ENCODE measurements around the gene PKN1. TPM values are rescaled to one million over a fixed set of nuclear protein-coding genes. Genes with fewer than 3 reads are reported as not detected.

Gene PKN1
- polyA plus RNA-seq, 1 donor (not counting 4 experiments of a cell fraction or from before 2014, with no cell fraction given): 0.62 TPM

DNA sequence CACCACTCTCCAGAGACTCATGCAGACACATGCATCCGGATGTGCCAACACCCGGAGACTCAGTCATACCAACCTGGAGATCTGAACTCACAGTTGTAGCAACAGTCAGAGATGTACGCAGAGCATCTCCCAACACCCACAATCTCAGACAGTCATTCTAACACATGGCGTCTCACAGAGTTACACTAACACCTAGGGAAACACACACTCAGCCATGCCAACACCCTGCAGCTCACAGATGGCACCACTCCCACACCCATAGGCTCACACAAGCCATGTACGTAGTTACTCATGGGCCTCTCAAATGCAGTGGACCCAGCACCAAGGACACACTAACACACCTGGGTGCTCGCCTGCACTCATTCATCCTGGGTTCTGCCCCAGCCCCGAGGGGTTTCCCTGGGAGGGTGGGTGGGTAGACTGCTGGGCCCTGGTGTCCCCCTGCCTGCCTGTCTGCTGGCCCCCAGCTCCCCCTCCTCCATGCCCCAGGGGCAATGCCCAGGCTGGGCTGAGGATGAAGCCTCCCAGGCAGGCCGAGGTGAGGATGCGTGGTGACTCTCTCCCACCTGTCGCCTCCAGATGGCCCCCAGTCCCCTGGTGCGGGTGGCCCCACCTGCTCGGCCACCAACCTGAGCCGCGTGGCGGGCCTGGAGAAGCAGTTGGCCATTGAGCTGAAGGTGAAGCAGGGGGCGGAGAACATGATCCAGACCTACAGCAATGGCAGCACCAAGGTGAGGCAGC is 10.0 kb downstream of the PKN1 start:
- dilution Hi-C loops (cut with MboI; ENCODE audit: extremely low pct_ligation_motif_present, low sequenced_read_pairs): no loop called here
- H3K4me2 ChIP-seq (ENCODE audit: control insufficient read depth, extremely low read depth, insufficient read depth, low read depth, low read length): no peak overlapping the region
- no peak for FAIRE-seq

GRCh38 chr19:14443632-14444216 is 10.6 kb downstream of the PKN1 start:
- Histone ChIP-seq H3K4me1 (ENCODE audit: control insufficient read depth, extremely low read depth, insufficient read depth, low read length) (no peaks in the 10 kb centered on the region), H4K20me1 (ENCODE audit: control insufficient read depth, extremely low read depth, insufficient read depth, low read length) (no peaks in the 10 kb centered on the region), H3K4me2 (ENCODE audit: control insufficient read depth, extremely low read depth, insufficient read depth, low read depth, low read length) (no peak overlapping the region), H3K27ac (ENCODE audit: control insufficient read depth, insufficient read depth, low read length) (no peak overlapping the region), H3K79me2 (ENCODE audit: control insufficient read depth, insufficient read depth, low read length) (no peaks in the 10 kb centered on the region), H3K9me3 (ENCODE audit: control insufficient read depth, low read depth, low read length) (no peaks in the 10 kb centered on the region), H3K9ac (ENCODE audit: control insufficient read depth, extremely low read depth, insufficient read depth, low read length) (no peak overlapping the region), H3K27me3 (ENCODE audit: control insufficient read depth, extremely low read depth, insufficient read depth, low read length) (no peaks in the 10 kb centered on the region), H3K9me1 (ENCODE audit: control insufficient read depth, extremely low read depth, insufficient read depth, low read length) (no peaks in the 10 kb centered on the region), H3K36me3 (ENCODE audit: control insufficient read depth in 2 of 2, extremely low read depth in 1 of 2, insufficient read depth in 2 of 2, low read length in 2 of 2) (no peaks in the 10 kb centered on the region), H3K4me3 (ENCODE audit: control insufficient read depth in 2 of 3, extremely low read depth in 1 of 3, insufficient read depth in 2 of 3, low read depth in 1 of 3, low read length in 3 of 3) (no peak overlapping the region), H2AFZ (ENCODE audit: control insufficient read depth, low read length) (no peak overlapping the region)
- dilution Hi-C loops (cut with MboI; ENCODE audit: extremely low pct_ligation_motif_present, low sequenced_read_pairs): no loop called here
- no peak for TF ChIP-seq EZH2 (IDR thresholded peaks at IDR 0.05; ENCODE audit: low read length)
- TF ChIP-seq, protein P1, sequence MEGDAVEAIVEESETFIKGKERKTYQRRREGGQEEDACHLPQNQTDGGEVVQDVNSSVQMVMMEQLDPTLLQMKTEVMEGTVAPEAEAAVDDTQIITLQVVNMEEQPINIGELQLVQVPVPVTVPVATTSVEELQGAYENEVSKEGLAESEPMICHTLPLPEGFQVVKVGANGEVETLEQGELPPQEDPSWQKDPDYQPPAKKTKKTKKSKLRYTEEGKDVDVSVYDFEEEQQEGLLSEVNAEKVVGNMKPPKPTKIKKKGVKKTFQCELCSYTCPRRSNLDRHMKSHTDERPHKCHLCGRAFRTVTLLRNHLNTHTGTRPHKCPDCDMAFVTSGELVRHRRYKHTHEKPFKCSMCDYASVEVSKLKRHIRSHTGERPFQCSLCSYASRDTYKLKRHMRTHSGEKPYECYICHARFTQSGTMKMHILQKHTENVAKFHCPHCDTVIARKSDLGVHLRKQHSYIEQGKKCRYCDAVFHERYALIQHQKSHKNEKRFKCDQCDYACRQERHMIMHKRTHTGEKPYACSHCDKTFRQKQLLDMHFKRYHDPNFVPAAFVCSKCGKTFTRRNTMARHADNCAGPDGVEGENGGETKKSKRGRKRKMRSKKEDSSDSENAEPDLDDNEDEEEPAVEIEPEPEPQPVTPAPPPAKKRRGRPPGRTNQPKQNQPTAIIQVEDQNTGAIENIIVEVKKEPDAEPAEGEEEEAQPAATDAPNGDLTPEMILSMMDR (optimal IDR thresholded peaks at IDR 0.05 in 1 of 3, IDR thresholded peaks at IDR 0.05 in 1 of 3, conservative IDR thresholded peaks at IDR 0.05 in 1 of 3; ENCODE audit: extremely low read depth in 1 of 3, insufficient read depth in 2 of 3, low read length in 3 of 3): no peak
- FAIRE-seq: no peak
- no peak for DNase-seq (ENCODE audit: low read depth, low spot score)

More for the DNA sequence above, 10.0 kb downstream of the PKN1 start:
- no peak overlapping the region for H3K9ac ChIP-seq (ENCODE audit: control insufficient read depth, extremely low read depth, insufficient read depth, low read length)
- H3K27me3 ChIP-seq (ENCODE audit: control insufficient read depth, extremely low read depth, insufficient read depth, low read length): no peaks in the 10 kb centered on the region
- H2AFZ ChIP-seq (ENCODE audit: control insufficient read depth, low read length): no peak overlapping the region
- H3K79me2 ChIP-seq (ENCODE audit: control insufficient read depth, insufficient read depth, low read length): no peaks in the 10 kb centered on the region
- no peaks in the 10 kb centered on the region for H3K9me1 ChIP-seq (ENCODE audit: control insufficient read depth, extremely low read depth, insufficient read depth, low read length)
- no peak overlapping the region for H3K27ac ChIP-seq (ENCODE audit: control insufficient read depth, insufficient read depth, low read length)
- no peak overlapping the region for H3K4me3 ChIP-seq (ENCODE audit: control insufficient read depth in 2 of 3, extremely low read depth in 1 of 3, insufficient read depth in 2 of 3, low read depth in 1 of 3, low read length in 3 of 3)
- H3K9me3 ChIP-seq (ENCODE audit: control insufficient read depth, low read depth, low read length): no peaks in the 10 kb centered on the region
- no peak for DNase-seq (ENCODE audit: low read depth, low spot score)
- no peaks in the 10 kb centered on the region for H3K36me3 ChIP-seq (ENCODE audit: control insufficient read depth in 2 of 2, extremely low read depth in 1 of 2, insufficient read depth in 2 of 2, low read length in 2 of 2)
- no peaks in the 10 kb centered on the region for H4K20me1 ChIP-seq (ENCODE audit: control insufficient read depth, extremely low read depth, insufficient read depth, low read length)
- no peaks in the 10 kb centered on the region for H3K4me1 ChIP-seq (ENCODE audit: control insufficient read depth, extremely low read depth, insufficient read depth, low read length)
- TF ChIP-seq, protein P1 (optimal IDR thresholded peaks at IDR 0.05 in 1 of 3, IDR thresholded peaks at IDR 0.05 in 1 of 3, conservative IDR thresholded peaks at IDR 0.05 in 1 of 3; ENCODE audit: extremely low read depth in 1 of 3, insufficient read depth in 2 of 3, low read length in 3 of 3): no peak
- TF ChIP-seq EZH2 (IDR thresholded peaks at IDR 0.05; ENCODE audit: low read length): no peak
